Measurements from ENCODE around the gene BRAT1. TPM values are rescaled to one million over a fixed set of nuclear protein-coding genes. Genes with fewer than 3 reads are reported as not detected.

BRAT1 gene
- polyA plus RNA-seq, 1 donor from 2014 or later = 60.3 TPM

DNA sequence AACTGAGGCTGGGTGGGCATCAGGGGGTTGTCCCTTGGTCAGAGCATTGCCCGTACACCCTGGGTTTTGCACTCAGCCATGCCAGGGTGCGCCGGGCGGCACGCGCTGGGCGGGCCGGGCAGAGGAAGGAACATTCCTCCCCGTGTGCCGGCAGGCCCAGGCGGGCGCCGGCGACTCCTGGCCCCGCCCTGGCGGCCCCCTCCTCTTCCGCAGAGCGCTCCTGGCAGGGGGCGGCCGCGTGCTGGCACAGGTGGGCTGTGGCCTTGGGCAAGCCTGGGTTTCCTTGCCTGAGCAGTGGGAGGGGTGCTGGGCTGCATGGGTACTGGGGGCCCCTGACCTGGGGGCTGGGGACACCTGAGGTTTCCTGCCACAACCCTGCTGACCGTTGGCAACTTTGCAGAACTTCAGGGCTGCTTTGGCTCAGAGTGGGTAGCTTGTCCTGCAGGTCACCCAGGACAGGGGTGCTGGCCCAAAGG, 31.8 kb downstream of the BRAT1 start:
- H3K27me3 ChIP-seq (ENCODE audit: insufficient read depth, low read depth, low read length) = peaks cover 8% of the 10 kb centered on the region
- no peak overlapping the region for H3K27ac ChIP-seq (ENCODE audit: low read length)
- no peak overlapping the region for H3K9ac ChIP-seq (ENCODE audit: low read length)
- no peak overlapping the region for H3K4me2 ChIP-seq (ENCODE audit: low read length)
- H3K9me2 ChIP-seq (ENCODE audit: insufficient read depth, low read length) = no peaks in the 10 kb centered on the region
- TF ChIP-seq SMC3 (conservative IDR thresholded peaks at IDR 0.05; ENCODE audit: poor library complexity) (no peak), RAD21 (conservative IDR thresholded peaks at IDR 0.05) (no peak), EZH2 (IDR thresholded peaks at IDR 0.05; ENCODE audit: borderline replicate concordance, insufficient read depth, low read length, poor library complexity, severe bottlenecking) (no peak), EP300 (conservative IDR thresholded peaks at IDR 0.05; ENCODE audit: poor library complexity, severe bottlenecking) (no peak), MXI1 (conservative IDR thresholded peaks at IDR 0.05; ENCODE audit: poor library complexity, severe bottlenecking) (no peak), POLR2AphosphoS5 (IDR thresholded peaks at IDR 0.05) (no peak), CTCF (IDR thresholded peaks at IDR 0.05; ENCODE audit: poor library complexity, severe bottlenecking) (no peak), TAF1 (IDR thresholded peaks at IDR 0.05; ENCODE audit: low read depth) (no peak)
- TF ChIP-seq, protein P1, sequence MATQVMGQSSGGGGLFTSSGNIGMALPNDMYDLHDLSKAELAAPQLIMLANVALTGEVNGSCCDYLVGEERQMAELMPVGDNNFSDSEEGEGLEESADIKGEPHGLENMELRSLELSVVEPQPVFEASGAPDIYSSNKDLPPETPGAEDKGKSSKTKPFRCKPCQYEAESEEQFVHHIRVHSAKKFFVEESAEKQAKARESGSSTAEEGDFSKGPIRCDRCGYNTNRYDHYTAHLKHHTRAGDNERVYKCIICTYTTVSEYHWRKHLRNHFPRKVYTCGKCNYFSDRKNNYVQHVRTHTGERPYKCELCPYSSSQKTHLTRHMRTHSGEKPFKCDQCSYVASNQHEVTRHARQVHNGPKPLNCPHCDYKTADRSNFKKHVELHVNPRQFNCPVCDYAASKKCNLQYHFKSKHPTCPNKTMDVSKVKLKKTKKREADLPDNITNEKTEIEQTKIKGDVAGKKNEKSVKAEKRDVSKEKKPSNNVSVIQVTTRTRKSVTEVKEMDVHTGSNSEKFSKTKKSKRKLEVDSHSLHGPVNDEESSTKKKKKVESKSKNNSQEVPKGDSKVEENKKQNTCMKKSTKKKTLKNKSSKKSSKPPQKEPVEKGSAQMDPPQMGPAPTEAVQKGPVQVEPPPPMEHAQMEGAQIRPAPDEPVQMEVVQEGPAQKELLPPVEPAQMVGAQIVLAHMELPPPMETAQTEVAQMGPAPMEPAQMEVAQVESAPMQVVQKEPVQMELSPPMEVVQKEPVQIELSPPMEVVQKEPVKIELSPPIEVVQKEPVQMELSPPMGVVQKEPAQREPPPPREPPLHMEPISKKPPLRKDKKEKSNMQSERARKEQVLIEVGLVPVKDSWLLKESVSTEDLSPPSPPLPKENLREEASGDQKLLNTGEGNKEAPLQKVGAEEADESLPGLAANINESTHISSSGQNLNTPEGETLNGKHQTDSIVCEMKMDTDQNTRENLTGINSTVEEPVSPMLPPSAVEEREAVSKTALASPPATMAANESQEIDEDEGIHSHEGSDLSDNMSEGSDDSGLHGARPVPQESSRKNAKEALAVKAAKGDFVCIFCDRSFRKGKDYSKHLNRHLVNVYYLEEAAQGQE (IDR thresholded peaks at IDR 0.05; ENCODE audit: borderline replicate concordance) = no peak
- H3K9me3 ChIP-seq (ENCODE audit: low read length) = no peaks in the 10 kb centered on the region
- H3K79me2 ChIP-seq (replicated peaks; ENCODE audit: insufficient read depth, low read length) = peaks cover 34% of the 10 kb centered on the region
- no peak overlapping the region for H2AFZ ChIP-seq (ENCODE audit: low read depth, low read length)
- no peak overlapping the region for H3K4me3 ChIP-seq (ENCODE audit: low read length)
- H3F3A ChIP-seq (ENCODE audit: insufficient read depth, low read length, poor library complexity, severe bottlenecking) = no peaks in the 10 kb centered on the region
- no peaks in the 10 kb centered on the region for H4K20me1 ChIP-seq (ENCODE audit: insufficient read depth)
- no peaks in the 10 kb centered on the region for H3K36me3 ChIP-seq (ENCODE audit: insufficient read depth, low read length)

DNA sequence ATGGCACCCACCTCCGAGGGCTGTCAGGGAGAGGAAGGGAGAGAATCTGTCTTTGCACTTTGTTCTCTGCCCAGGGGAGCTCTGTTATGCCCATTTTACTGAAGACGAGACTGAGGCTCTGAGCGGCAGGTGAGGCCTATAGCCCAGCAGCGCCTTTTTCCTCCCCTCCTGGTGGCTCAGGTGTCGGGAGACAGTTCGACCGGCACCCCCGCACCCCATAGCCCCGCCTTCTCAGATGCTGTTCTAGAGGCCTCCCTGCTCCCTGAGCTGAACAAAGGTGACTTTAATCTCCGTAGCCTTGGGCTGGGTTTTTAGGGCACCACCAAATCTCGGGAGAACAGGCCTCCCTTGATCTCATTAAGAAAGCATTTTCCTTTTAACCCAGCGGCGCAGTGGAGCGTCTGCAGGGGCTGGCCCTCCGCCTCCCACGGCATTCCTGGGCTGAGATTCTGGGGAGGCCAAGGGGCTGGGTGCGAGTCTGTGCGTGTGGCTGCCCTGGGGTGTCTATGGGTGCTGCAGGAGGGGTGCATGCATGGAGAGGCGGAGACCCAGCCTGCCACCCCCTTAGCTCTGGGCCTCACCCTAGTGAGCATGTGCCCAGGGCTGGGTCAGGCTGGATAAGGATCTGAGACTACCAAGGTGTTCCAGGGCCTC, 32.4 kb downstream of the BRAT1 start:
- H3K27ac ChIP-seq (ENCODE audit: low read length) = no peak overlapping the region
- H4K20me1 ChIP-seq (ENCODE audit: insufficient read depth) = no peaks in the 10 kb centered on the region
- no peaks in the 10 kb centered on the region for H3K9me3 ChIP-seq (ENCODE audit: low read length)
- H3K9ac ChIP-seq (ENCODE audit: low read length) = no peak overlapping the region
- TF ChIP-seq MXI1 (conservative IDR thresholded peaks at IDR 0.05; ENCODE audit: poor library complexity, severe bottlenecking) (no peak), TAF1 (IDR thresholded peaks at IDR 0.05; ENCODE audit: low read depth) (no peak)
- TF ChIP-seq, protein P1 (IDR thresholded peaks at IDR 0.05; ENCODE audit: borderline replicate concordance) = no peak
- no peaks in the 10 kb centered on the region for H3F3A ChIP-seq (ENCODE audit: insufficient read depth, low read length, poor library complexity, severe bottlenecking)
- H3K79me2 ChIP-seq (replicated peaks; ENCODE audit: insufficient read depth, low read length) = peaks cover 34% of the 10 kb centered on the region
- H3K4me2 ChIP-seq (ENCODE audit: low read length) = no peak overlapping the region
- H3K9me2 ChIP-seq (ENCODE audit: insufficient read depth, low read length) = no peaks in the 10 kb centered on the region
- H3K36me3 ChIP-seq (ENCODE audit: insufficient read depth, low read length) = no peaks in the 10 kb centered on the region
- peaks cover 10% of the 10 kb centered on the region for H3K27me3 ChIP-seq (ENCODE audit: insufficient read depth, low read depth, low read length)
- no peak overlapping the region for H3K4me3 ChIP-seq (ENCODE audit: low read length)
- H2AFZ ChIP-seq (ENCODE audit: low read depth, low read length) = no peak overlapping the region
